Measurements from ENCODE around the gene FTCD.

GRCh38 chr21:46146856-46147255 is 8.5 kb downstream of the FTCD start:
- TF ChIP-seq EZH2 (IDR thresholded peaks at IDR 0.05; ENCODE audit: low read length, unreplicated experiment), result no peak
- no peak for TF ChIP-seq CTCF (conservative IDR thresholded peaks at IDR 0.05; ENCODE audit: low read depth, low read length)
- no peak for TF ChIP-seq EZH2phosphoT487 (IDR thresholded peaks at IDR 0.05; ENCODE audit: borderline replicate concordance, low read length)
